HCT116 (cell line): ENCODE measurements around the gene ABCE1. TPM values are rescaled to one million over a fixed set of nuclear protein-coding genes. Genes with fewer than 3 reads are reported as not detected.

Experiments used
- ATAC-seq: fragments of 200-7000 bp; cut with Tn5 transposase; 2 replicates; pipeline ENCODE4 v1.9.1; 2020; ENCODE audit warnings: mild to moderate bottlenecking, moderate library complexity
- BruUV-seq: library from RNA; stranded (reverse); fragments of 400-500 nt; replicated peaks from 2 replicates; lab custom pipeline; 2021; lab: Mats Ljungman, UMichigan
- CTCF ChIA-PET: fragments of 300-600 bp; sonication (Branson Sonifier 250); formaldehyde crosslinking; loops from one replicate; lab custom pipeline; 2021; ENCODE audit warnings: antibody characterized with exemption; lab: Charles Lee
- POLR2A ChIA-PET: fragments of 300-600, 350-600 bp; sonication (Branson Sonifier 250); formaldehyde crosslinking; loops from one replicate; lab custom pipeline; 2021; ENCODE audit warnings: antibody characterized with exemption; lab: Charles Lee
- RAD21 ChIA-PET, 2 experiments: fragments of 300-600 bp; sonication (Branson Sonifier 250); formaldehyde crosslinking; loops; one replicate each; lab custom pipeline; 2023; ENCODE audit warnings: low total read pairs in 2 of 2; ENCODE audit not compliant: uncharacterized antibody in 2 of 2, unreplicated experiment in 2 of 2, low non-redundant PET in 1 of 2; lab: Charles Lee
- DNase-seq: peaks from one replicate; pipeline ENCODE4 v3.0.0-alpha.2; 2010; ENCODE audit warnings: low read depth, low spot score
- H2AFZ ChIP-seq: fragments of 200-600 bp; shearing (Covaris generic), sonication (generic); 2 replicates; pipeline ENCODE4 v1.6.1; 2017; ENCODE audit warnings: low read depth, mixed run types, mixed read lengths, antibody characterized with exemption, low read length; ENCODE audit not compliant: poor library complexity, severe bottlenecking
- H3K27ac ChIP-seq: 2 replicates; pipeline ENCODE4 v1.5.1; 2012; ENCODE audit warnings: low read depth, low read length
- H3K27me3 ChIP-seq: fragments of 200-600 bp; sonication (generic); 2 replicates; pipeline ENCODE4 v1.6.1; 2016; ENCODE audit warnings: mixed run types, low read length, mixed read lengths; ENCODE audit not compliant: insufficient read depth
- H3K36me3 ChIP-seq, 2 experiments: fragments of 200-500 bp in 1 of 2; fragments of 200-600 bp in 1 of 2; sonication (Bioruptor generic) in 1 of 2; sonication (generic) in 1 of 2; 2 replicates each; pipeline versions ENCODE4 v1.5.1 to v1.6.1; 2014 to 2016; ENCODE audit warnings: low read length in 2 of 2, inconsistent platforms in 1 of 2, mixed read lengths in 1 of 2, mixed run types in 1 of 2; ENCODE audit not compliant: insufficient read depth in 2 of 2, control insufficient read depth in 1 of 2
- H3K4me1 ChIP-seq, 2 experiments: fragments of 200-600 bp in 1 of 2; sonication (generic) in 1 of 2; 2 replicates each; pipeline versions ENCODE4 v1.5.1 to v1.6.1; 2012 to 2017; ENCODE audit warnings: low read length in 2 of 2, inconsistent platforms in 1 of 2, mild to moderate bottlenecking in 1 of 2, mixed read lengths in 1 of 2, mixed run types in 1 of 2, moderate library complexity in 1 of 2; ENCODE audit not compliant: insufficient read depth in 2 of 2, control insufficient read depth in 1 of 2
- H3K4me2 ChIP-seq: fragments of 200-600 bp; sonication (generic); 2 replicates; pipeline ENCODE4 v1.6.1; 2017; ENCODE audit warnings: mixed run types, low read length, mixed read lengths
- H3K4me3 ChIP-seq, 2 experiments: fragments of 200-600 bp in 1 of 2; sonication (generic) in 1 of 2; replicated peaks in 1 of 2; 2 replicates each; pipeline ENCODE4 v1.5.1; 2011 to 2016; ENCODE audit warnings: low read length in 2 of 2, control low read depth in 1 of 2, low read depth in 1 of 2, mild to moderate bottlenecking in 1 of 2, mixed read lengths in 1 of 2, mixed run types in 1 of 2
- H3K79me2 ChIP-seq: fragments of 200-600 bp; sonication (generic); 2 replicates; pipeline ENCODE4 v1.6.1; 2017; ENCODE audit warnings: mild to moderate bottlenecking, mixed run types, low read length, moderate library complexity, mixed read lengths; ENCODE audit not compliant: insufficient read depth
- H3K9ac ChIP-seq: fragments of 200-600 bp; sonication (generic); 2 replicates; pipeline ENCODE4 v1.6.1; 2016; ENCODE audit warnings: low read length, mixed read lengths
- H3K9me2 ChIP-seq: fragments of 200-600 bp; sonication (generic), shearing (Covaris generic); 2 replicates; pipeline ENCODE4 v1.6.1; 2017; ENCODE audit warnings: mixed run types, mild to moderate bottlenecking, moderate library complexity; ENCODE audit not compliant: insufficient read depth
- H3K9me3 ChIP-seq, 2 experiments: fragments of 200-500 bp in 1 of 2; fragments of 200-600 bp in 1 of 2; sonication (Bioruptor generic) in 1 of 2; sonication (generic) in 1 of 2; 2 replicates each; pipeline ENCODE4 v1.6.1; 2014 to 2017; ENCODE audit warnings: low read length in 2 of 2, mixed read lengths in 2 of 2, inconsistent platforms in 1 of 2, low read depth in 1 of 2, mild to moderate bottlenecking in 1 of 2, mixed run types in 1 of 2, moderate library complexity in 1 of 2; ENCODE audit not compliant: control insufficient read depth in 1 of 2, insufficient read depth in 1 of 2
- H4K20me1 ChIP-seq: fragments of 200-600 bp; sonication (generic), shearing (Covaris generic); 2 replicates; pipeline ENCODE4 v1.6.1; 2017; ENCODE audit warnings: mixed run types, mild to moderate bottlenecking, moderate library complexity; ENCODE audit not compliant: insufficient read depth
- CBX3 ChIP-seq: IDR thresholded peaks from 2 replicates; pipeline ENCODE4 v1.6.1; 2012; ENCODE audit warnings: low read depth
- CEBPB ChIP-seq: IDR thresholded peaks from 2 replicates; pipeline ENCODE4 v1.6.1; 2012; ENCODE audit warnings: low read depth
- RAD21 ChIP-seq: IDR thresholded peaks from 2 replicates; pipeline ENCODE4 v1.6.1; 2012; ENCODE audit warnings: low read depth, mild to moderate bottlenecking
- SIN3A ChIP-seq: IDR thresholded peaks from 2 replicates; pipeline ENCODE4 v1.6.1; 2012; ENCODE audit warnings: low read depth
- SP1 ChIP-seq: IDR thresholded peaks from 2 replicates; pipeline ENCODE4 v1.6.1; 2012; ENCODE audit warnings: low read depth
- SRF ChIP-seq: IDR thresholded peaks from 2 replicates; pipeline ENCODE4 v1.6.1; 2012; ENCODE audit warnings: low read depth
- YY1 ChIP-seq: IDR thresholded peaks from 2 replicates; pipeline ENCODE4 v1.6.1; 2011; ENCODE audit warnings: low read length, low read depth, moderate library complexity, mild to moderate bottlenecking; ENCODE audit not compliant: insufficient replicate concordance; ENCODE audit errors: extremely low read depth
- ZFX ChIP-seq: fragments of 450-650 bp; IDR thresholded peaks from 2 replicates; pipeline ENCODE4 v1.6.1; 2017
- intact Hi-C: fragments of 100-400 bp; cut with micrococcal nuclease; formaldehyde crosslinking; loops from 2 replicates; pipeline ENCODE4 v1.10.0; 2022
- total RNA-seq: library from RNA; stranded (reverse); gene quantifications from one replicate; pipeline ENCODE4 v1.2.1, GENCODE V29; 2021; ENCODE audit not compliant: unreplicated experiment
- TF ChIP-seq, protein P1 (sequence below): IDR thresholded peaks from 2 replicates; pipeline ENCODE4 v1.6.1; 2012; ENCODE audit warnings: low read depth
- TF ChIP-seq, protein P2 (sequence below): IDR thresholded peaks from 2 replicates; pipeline ENCODE4 v1.6.1; 2012
- TF ChIP-seq, protein P3 (sequence below): IDR thresholded peaks from 2 replicates; pipeline ENCODE4 v1.6.1; 2012
- TF ChIP-seq, protein P4 (sequence below), 3 experiments: fragments of 200-600 bp in 1 of 3; sonication (generic) in 1 of 3; IDR thresholded peaks in 2 of 3; conservative IDR thresholded peaks in 1 of 3; 2 replicates each; pipeline ENCODE4 v1.5.1; 2012 to 2017; ENCODE audit warnings: low read depth in 2 of 3, low read length in 2 of 3, antibody characterized with exemption in 1 of 3, borderline replicate concordance in 1 of 3, control low read depth in 1 of 3, mild to moderate bottlenecking in 1 of 3, mixed read lengths in 1 of 3, mixed run types in 1 of 3, moderate library complexity in 1 of 3; ENCODE audit not compliant: insufficient read depth in 1 of 3

The ABCE1 gene
- total RNA-seq, 1 experiment from 2014 or later: 145 TPM

DNA sequence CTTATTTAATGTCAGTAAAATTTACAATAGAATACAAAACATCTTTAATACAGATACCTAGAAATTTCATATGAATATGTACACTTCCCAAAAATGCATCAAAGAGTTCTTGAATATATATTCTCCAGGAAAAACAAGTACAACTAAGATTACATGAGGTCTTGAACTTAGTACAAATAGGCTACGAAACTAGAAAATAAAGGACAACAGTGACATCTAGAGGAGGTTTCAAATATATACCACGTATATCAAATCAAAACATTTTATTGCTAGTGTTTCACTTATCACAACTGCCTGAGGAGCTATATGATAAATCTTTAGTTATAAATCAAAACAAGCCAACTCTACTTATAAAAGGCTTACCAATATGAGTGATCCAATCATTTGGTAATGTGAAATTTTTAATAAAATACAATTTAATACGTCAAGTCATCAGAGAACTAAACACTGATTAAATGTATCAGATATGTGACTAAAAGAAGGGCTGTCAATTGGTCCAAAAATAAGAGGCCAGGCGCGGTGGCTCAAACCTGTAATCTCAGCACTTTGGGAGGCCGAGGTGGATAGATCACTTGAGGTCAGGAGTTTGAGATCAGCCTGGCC is 36.7 kb upstream of the ABCE1 start:
- H3K9me3 ChIP-seq: no peaks in the 10 kb centered on the region
- ChIA-PET CTCF (interaction anchor here (0.9 to 1.7 kb wide), 9 partner anchors 11 to 886 kb away, joined by 3 to 4 read pairs (median 3); partner anchors contain the start of gene ANAPC10), POLR2A (no interaction called here), RAD21 (interaction anchor here in 1 of 2 experiments (0.6 kb wide), 1 partner anchor 884 kb away, joined by 3 read pairs; no protein-coding TSS in a partner anchor)
- no peaks in the 10 kb centered on the region for H3K27me3 ChIP-seq
- TF ChIP-seq YY1 (no peak), CBX3 (no peak), CEBPB (no peak), SIN3A (no peak), SP1 (no peak), ZFX (no peak), SRF (no peak), RAD21 (peak; percentile 69)
- TF ChIP-seq, protein P1, sequence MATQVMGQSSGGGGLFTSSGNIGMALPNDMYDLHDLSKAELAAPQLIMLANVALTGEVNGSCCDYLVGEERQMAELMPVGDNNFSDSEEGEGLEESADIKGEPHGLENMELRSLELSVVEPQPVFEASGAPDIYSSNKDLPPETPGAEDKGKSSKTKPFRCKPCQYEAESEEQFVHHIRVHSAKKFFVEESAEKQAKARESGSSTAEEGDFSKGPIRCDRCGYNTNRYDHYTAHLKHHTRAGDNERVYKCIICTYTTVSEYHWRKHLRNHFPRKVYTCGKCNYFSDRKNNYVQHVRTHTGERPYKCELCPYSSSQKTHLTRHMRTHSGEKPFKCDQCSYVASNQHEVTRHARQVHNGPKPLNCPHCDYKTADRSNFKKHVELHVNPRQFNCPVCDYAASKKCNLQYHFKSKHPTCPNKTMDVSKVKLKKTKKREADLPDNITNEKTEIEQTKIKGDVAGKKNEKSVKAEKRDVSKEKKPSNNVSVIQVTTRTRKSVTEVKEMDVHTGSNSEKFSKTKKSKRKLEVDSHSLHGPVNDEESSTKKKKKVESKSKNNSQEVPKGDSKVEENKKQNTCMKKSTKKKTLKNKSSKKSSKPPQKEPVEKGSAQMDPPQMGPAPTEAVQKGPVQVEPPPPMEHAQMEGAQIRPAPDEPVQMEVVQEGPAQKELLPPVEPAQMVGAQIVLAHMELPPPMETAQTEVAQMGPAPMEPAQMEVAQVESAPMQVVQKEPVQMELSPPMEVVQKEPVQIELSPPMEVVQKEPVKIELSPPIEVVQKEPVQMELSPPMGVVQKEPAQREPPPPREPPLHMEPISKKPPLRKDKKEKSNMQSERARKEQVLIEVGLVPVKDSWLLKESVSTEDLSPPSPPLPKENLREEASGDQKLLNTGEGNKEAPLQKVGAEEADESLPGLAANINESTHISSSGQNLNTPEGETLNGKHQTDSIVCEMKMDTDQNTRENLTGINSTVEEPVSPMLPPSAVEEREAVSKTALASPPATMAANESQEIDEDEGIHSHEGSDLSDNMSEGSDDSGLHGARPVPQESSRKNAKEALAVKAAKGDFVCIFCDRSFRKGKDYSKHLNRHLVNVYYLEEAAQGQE: no peak
- TF ChIP-seq, protein P2, sequence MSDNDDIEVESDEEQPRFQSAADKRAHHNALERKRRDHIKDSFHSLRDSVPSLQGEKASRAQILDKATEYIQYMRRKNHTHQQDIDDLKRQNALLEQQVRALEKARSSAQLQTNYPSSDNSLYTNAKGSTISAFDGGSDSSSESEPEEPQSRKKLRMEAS: no peak
- TF ChIP-seq, protein P3, sequence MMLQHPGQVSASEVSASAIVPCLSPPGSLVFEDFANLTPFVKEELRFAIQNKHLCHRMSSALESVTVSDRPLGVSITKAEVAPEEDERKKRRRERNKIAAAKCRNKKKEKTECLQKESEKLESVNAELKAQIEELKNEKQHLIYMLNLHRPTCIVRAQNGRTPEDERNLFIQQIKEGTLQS: no peak
- TF ChIP-seq, protein P4, sequence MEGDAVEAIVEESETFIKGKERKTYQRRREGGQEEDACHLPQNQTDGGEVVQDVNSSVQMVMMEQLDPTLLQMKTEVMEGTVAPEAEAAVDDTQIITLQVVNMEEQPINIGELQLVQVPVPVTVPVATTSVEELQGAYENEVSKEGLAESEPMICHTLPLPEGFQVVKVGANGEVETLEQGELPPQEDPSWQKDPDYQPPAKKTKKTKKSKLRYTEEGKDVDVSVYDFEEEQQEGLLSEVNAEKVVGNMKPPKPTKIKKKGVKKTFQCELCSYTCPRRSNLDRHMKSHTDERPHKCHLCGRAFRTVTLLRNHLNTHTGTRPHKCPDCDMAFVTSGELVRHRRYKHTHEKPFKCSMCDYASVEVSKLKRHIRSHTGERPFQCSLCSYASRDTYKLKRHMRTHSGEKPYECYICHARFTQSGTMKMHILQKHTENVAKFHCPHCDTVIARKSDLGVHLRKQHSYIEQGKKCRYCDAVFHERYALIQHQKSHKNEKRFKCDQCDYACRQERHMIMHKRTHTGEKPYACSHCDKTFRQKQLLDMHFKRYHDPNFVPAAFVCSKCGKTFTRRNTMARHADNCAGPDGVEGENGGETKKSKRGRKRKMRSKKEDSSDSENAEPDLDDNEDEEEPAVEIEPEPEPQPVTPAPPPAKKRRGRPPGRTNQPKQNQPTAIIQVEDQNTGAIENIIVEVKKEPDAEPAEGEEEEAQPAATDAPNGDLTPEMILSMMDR (IDR thresholded peaks at IDR 0.05 in 2 of 3, conservative IDR thresholded peaks at IDR 0.05 in 1 of 3; ENCODE audit: borderline replicate concordance in 1 of 3, insufficient read depth in 1 of 3, low read depth in 2 of 3, low read length in 2 of 3): peak; percentile 22 to 60 (median 25); a peak in 4 of 6 replicates
- intact Hi-C loops: loop anchor here (1.0 to 10.0 kb wide), 5 partner anchors 274 to 887 kb away; no protein-coding TSS in a partner anchor
- H2AFZ ChIP-seq: no peak overlapping the region
- peaks cover 28% of the 10 kb centered on the region for H3K79me2 ChIP-seq
- H3K9me2 ChIP-seq: no peaks in the 10 kb centered on the region
- DNase-seq (peak; percentile 49), ATAC-seq (peak; percentile 68; the same call in 1 of the 2 replicates)
- peaks cover 7% of the 10 kb centered on the region for H4K20me1 ChIP-seq
- H3K4me1 ChIP-seq: peaks cover 6 to 15% of the 10 kb centered on the region in 2 experiments; a peak in 3 of 4 replicates
- no peak overlapping the region for H3K4me2 ChIP-seq
- no TSS peak for BruUV-seq
- H3K27ac ChIP-seq: no peak overlapping the region
- no peaks in the 10 kb centered on the region for H3K36me3 ChIP-seq
- no peak overlapping the region for H3K4me3 ChIP-seq
- H3K9ac ChIP-seq: no peak overlapping the region
